ENCODE data around the gene TERF2IP. TPM values are rescaled to one million over a fixed set of nuclear protein-coding genes. Genes with fewer than 3 reads are reported as not detected.

Gene TERF2IP
- total RNA-seq, 1 donor from 2014 or later = 82.0 TPM

- no peak for DNase-seq
Measured at GRCh38 chr16:75640598-75640997, 7.0 kb upstream of the TERF2IP start.

GRCh38 chr16:75644240-75645012 is 3.1 kb upstream of the TERF2IP start:
- DNase-seq = no peak

- DNase-seq = no peak
Measured at GRCh38 chr16:75647112-75647491, 471 bp upstream of the TERF2IP start.

GRCh38 chr16:75648265-75649076 is 898 bp downstream of the TERF2IP start:
- DNase-seq = peak; percentile 92

GRCh38 chr16:75653922-75654321 is 6.3 kb downstream of the TERF2IP start:
- no peak for DNase-seq

- no peak for DNase-seq
Measured at GRCh38 chr16:75658175-75658574, 10.6 kb downstream of the TERF2IP start.

- DNase-seq = peak; percentile 31
Measured at GRCh38 chr16:75660321-75660720, 12.7 kb downstream of the TERF2IP start.

GRCh38 chr16:75660726-75661302 is 13.2 kb downstream of the TERF2IP start:
- DNase-seq = no peak

- DNase-seq = no peak
Measured at GRCh38 chr16:75667503-75667902, 19.9 kb downstream of the TERF2IP start.

- no peak for DNase-seq
Measured at GRCh38 chr16:75676909-75677308, 29.3 kb downstream of the TERF2IP start, which contains the start of gene CPHXL2. CPHXL2 (minus strand) TSS chr16:75677009; CDS start chr16:75676999, 10 bp downstream.

- DNase-seq = no peak
Measured at GRCh38 chr16:75679366-75679765, 31.8 kb downstream of the TERF2IP start.

- DNase-seq = no peak
Measured at GRCh38 chr16:75682308-75682707, 34.7 kb downstream of the TERF2IP start.

GRCh38 chr16:75687361-75687760 is 39.8 kb downstream of the TERF2IP start:
- DNase-seq = no peak

GRCh38 chr16:75695708-75696107 is 48.1 kb downstream of the TERF2IP start:
- DNase-seq = no peak

- no peak for DNase-seq
Measured at GRCh38 chr16:75697571-75697970, 50.0 kb downstream of the TERF2IP start.

GRCh38 chr16:75701361-75701760 is 53.8 kb downstream of the TERF2IP start, which contains the start of gene DUXB:
DUXB (minus strand) TSS chr16:75701461; CDS start chr16:75701418, 43 bp downstream.
- DNase-seq = no peak

GRCh38 chr16:75702242-75702641 is 54.7 kb downstream of the TERF2IP start:
- peak; percentile 1 for DNase-seq

- DNase-seq = no peak
Measured at GRCh38 chr16:75703306-75703705, 55.7 kb downstream of the TERF2IP start.

Measured in tongue (tissue), 2 donors.